Calu3 (cell line): ENCODE results near the gene NPTX1. TPM values are rescaled to one million over a fixed set of nuclear protein-coding genes. Genes with fewer than 3 reads are reported as not detected.

ENCODE experiments used
- BruUV-seq: library from RNA; stranded (reverse); fragments of 400-500 nt; replicated peaks from 2 replicates; lab custom pipeline; 2021; lab: Mats Ljungman, UMichigan
- CTCF ChIA-PET: fragments of 300-600 bp; sonication (Branson Sonifier 250); formaldehyde crosslinking; loops from one replicate; lab custom pipeline; 2022; ENCODE audit warnings: antibody characterized with exemption; lab: Charles Lee
- DNase-seq: peaks from one replicate; pipeline ENCODE4 v3.0.0; 2022
- H3K27ac Mint-ChIP-seq: one replicate; pipeline ENCODE4 v1.8.0; 2022; ENCODE audit warnings: mixed read lengths; ENCODE audit not compliant: unreplicated experiment
- H3K27me3 Mint-ChIP-seq: one replicate; pipeline ENCODE4 v1.8.0; 2022; ENCODE audit warnings: mixed read lengths; ENCODE audit not compliant: unreplicated experiment
- H3K36me3 Mint-ChIP-seq: one replicate; pipeline ENCODE4 v1.8.0; 2022; ENCODE audit warnings: mild to moderate bottlenecking, moderate library complexity, mixed read lengths; ENCODE audit not compliant: insufficient read depth, unreplicated experiment
- H3K4me1 Mint-ChIP-seq: one replicate; pipeline ENCODE4 v1.8.0; 2022; ENCODE audit warnings: mild to moderate bottlenecking, low read depth, mixed read lengths; ENCODE audit not compliant: unreplicated experiment
- H3K4me3 Mint-ChIP-seq: one replicate; pipeline ENCODE4 v1.8.0; 2022; ENCODE audit warnings: mild to moderate bottlenecking, low read depth, moderate library complexity, mixed read lengths; ENCODE audit not compliant: unreplicated experiment
- H3K9me3 Mint-ChIP-seq: one replicate; pipeline ENCODE4 v1.8.0; 2022; ENCODE audit warnings: low read depth, mixed read lengths; ENCODE audit not compliant: unreplicated experiment
- CTCF ChIP-seq: fragments of 200-600 bp; IDR thresholded peaks from one replicate; pipeline ENCODE4 v1.8.0; 2022; ENCODE audit warnings: antibody characterized with exemption; ENCODE audit not compliant: unreplicated experiment
- intact Hi-C: fragments of 100-400 bp; cut with micrococcal nuclease; formaldehyde crosslinking; loops from one replicate; pipeline ENCODE4 v1.10.0; 2022; ENCODE audit not compliant: unreplicated experiment
- total RNA-seq: library from RNA; stranded (reverse); gene quantifications from 2 replicates; pipeline ENCODE4 v1.2.3, GENCODE V29; 2022

The NPTX1 gene
- total RNA-seq, 1 experiment from 2014 or later: 0.21 TPM

GRCh38 chr17:80464486-80464885, 11.9 kb downstream of the NPTX1 start:
- Mint-ChIP-seq H3K9me3 (no peaks in the 10 kb centered on the region), H3K27me3 (peaks cover 78% of the 10 kb centered on the region), H3K27ac (no peak overlapping the region), H3K4me3 (no peak overlapping the region), H3K4me1 (no peaks in the 10 kb centered on the region), H3K36me3 (no peaks in the 10 kb centered on the region)
- DNase-seq: no peak
- TF ChIP-seq CTCF: no peak
- BruUV-seq: no TSS peak
- CTCF ChIA-PET: interaction anchor here (0.8 kb wide), 1 partner anchor 11 kb away, joined by 3 read pairs; no protein-coding TSS in a partner anchor
- intact Hi-C loops: no loop called here

- CTCF ChIA-PET: interaction anchor here (0.6 to 0.8 kb wide), 2 partner anchors 12 to 239 kb away, joined by 3 to 4 read pairs; no protein-coding TSS in a partner anchor
Measured at GRCh38 chr17:80463784-80464400, 12.5 kb downstream of the NPTX1 start.

GRCh38 chr17:80461528-80462160, 14.8 kb downstream of the NPTX1 start:
- no peak overlapping the region for H3K4me3 Mint-ChIP-seq
- peaks cover 11% of the 10 kb centered on the region for H3K4me1 Mint-ChIP-seq
- H3K27ac Mint-ChIP-seq: no peak overlapping the region
- intact Hi-C loops: no loop called here
- no peaks in the 10 kb centered on the region for H3K9me3 Mint-ChIP-seq
- CTCF ChIA-PET: no interaction called here
- TF ChIP-seq CTCF: no peak
- H3K36me3 Mint-ChIP-seq: no peaks in the 10 kb centered on the region
- no TSS peak for BruUV-seq
- no peak for DNase-seq
- peaks cover 70% of the 10 kb centered on the region for H3K27me3 Mint-ChIP-seq

More at GRCh38 chr17:80463784-80464400, 12.5 kb downstream of the NPTX1 start:
- H3K27ac Mint-ChIP-seq: no peak overlapping the region
- H3K36me3 Mint-ChIP-seq: no peaks in the 10 kb centered on the region
- intact Hi-C loops: no loop called here
- no peak for DNase-seq
- H3K27me3 Mint-ChIP-seq: peaks cover 78% of the 10 kb centered on the region
- H3K4me3 Mint-ChIP-seq: no peak overlapping the region
- TF ChIP-seq CTCF: no peak
- H3K9me3 Mint-ChIP-seq: no peaks in the 10 kb centered on the region
- no TSS peak for BruUV-seq
- H3K4me1 Mint-ChIP-seq: no peaks in the 10 kb centered on the region

- intact Hi-C loops: no loop called here
- Mint-ChIP-seq H3K9me3 (no peaks in the 10 kb centered on the region), H3K4me1 (peaks cover 11% of the 10 kb centered on the region), H3K4me3 (no peak overlapping the region), H3K27ac (no peak overlapping the region), H3K27me3 (peaks cover 58% of the 10 kb centered on the region), H3K36me3 (no peaks in the 10 kb centered on the region)
- TF ChIP-seq CTCF: no peak
- BruUV-seq: no TSS peak
- no peak for DNase-seq
- CTCF ChIA-PET: no interaction called here
Measured at GRCh38 chr17:80460429-80460834, 16.0 kb downstream of the NPTX1 start.
